NCI-H1105 treated with DMSO at 0.1 percent for 48 hours (cell line): Measurements from ENCODE around the gene PZP.
"Not testable (repeated sequence)": the region's sequence is repeated elsewhere in the genome, so short reads cannot be mapped to it uniquely, and the experiment has no call there.

Experiments used
- DNase-seq: peaks from one replicate; lab custom pipeline; 2025; lab: John Stamatoyannopoulos, UW

Gene PZP

DNA sequence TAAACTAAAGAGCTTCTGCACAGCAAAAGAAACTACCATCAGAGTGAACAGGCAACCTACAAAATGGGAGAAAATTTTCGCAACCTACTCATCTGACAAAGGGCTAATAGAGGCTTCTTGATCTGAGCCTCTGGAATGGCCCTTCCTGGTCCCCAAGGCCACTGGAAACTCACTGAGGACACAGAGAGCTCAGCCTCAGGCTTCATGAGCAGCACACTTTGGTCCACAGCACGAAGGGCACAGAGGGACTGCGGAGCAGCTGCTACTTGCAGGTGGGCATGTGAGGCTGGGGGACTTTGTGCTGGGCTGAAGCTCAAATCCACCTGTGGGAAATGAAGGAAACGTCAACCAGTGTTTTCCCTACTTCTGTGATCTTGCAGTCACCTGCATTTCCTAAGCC, 27.4 kb downstream of the PZP start:
- no peak for DNase-seq

DNA sequence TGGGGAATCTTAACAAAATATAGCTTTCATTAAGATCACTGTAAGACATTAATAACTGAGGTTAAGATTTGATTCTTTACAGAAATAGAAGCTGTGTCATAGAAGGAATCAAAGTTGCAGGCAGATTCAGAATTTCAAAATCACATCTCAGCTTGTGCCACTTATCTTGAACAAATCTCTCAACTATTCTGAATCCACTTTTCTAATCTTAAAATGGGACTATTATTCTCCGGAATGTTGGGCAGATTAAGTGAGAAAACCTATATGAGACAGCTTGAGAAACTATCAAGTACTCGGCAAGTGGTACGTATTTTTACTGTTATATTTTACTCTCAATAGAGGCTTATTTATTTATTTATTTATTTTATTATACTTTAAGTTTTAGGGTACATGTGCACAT, 28.4 kb downstream of the PZP start:
- DNase-seq, result no peak

DNA sequence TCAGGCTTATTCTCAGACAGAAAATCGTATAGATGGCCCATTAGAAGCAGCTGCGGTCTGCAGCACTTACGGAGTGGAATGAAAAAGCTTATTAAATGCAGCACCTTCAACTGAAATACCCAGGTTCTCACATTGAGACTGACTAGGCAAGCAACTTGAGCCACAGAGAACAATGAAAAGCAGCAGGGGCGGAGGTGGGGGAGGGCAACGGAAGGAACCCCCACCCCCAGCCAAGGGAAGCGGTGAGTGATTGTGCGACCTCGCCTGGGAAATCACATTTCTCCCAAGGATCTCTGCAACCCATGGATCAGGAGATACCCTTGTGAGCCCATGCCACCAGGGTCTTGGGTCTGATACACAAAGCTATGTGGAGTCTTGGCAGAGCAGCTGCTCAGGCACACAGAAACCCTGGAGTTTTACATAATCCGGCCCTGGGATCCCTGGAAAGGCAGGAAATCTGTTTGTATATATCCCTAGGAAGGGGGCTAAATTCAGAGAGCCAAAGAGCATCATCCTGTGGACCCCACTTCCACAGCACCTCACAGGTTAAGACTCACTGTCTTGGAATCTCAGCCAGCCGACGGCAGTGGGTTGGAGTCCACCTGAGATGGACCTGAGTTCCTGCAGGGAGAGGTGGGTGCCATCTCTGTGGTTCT, 38.1 kb downstream of the PZP start:
- DNase-seq, result no peak

DNA sequence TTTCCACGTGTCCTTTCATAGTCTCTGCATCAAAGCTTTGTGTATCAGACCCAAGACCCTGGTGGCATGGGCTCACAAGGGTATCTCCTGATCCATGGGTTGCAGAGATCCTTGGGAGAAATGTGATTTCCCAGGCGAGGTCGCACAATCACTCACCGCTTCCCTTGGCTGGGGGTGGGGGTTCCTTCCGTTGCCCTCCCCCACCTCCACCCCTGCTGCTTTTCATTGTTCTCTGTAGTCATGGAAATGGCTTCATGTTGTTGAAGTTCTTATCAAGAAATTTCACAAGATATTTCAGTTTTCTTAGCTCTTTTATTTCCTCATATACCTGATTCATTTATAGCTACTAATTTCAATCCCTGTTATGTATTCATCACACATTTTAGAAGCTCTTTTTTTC, 40.9 kb downstream of the PZP start:
- DNase-seq, result not testable (repeated sequence)

GRCh38 chr12:9163392-9163791, 44.8 kb downstream of the PZP start:
- DNase-seq, result no peak

DNA sequence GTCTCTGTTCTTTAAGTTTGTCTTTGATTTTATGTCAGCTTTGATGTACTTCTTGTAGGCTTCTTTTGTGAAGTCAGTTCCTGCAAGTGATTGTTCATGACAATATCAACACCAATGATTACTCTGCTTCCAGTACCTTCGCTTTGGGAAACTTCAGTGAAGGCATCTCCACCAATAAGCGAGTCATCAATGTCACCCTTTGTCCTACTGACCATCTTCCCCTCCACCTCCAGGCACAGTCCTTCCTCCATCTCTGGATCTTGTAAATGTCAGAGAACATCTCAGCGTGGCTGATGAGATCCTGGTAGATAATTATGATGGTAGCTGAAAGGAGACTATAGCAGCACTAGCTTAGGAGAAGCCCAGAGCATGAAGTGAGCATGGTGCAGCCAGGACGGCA, 52.1 kb downstream of the PZP start:
- no peak for DNase-seq

GRCh38 chr12:9149372-9149771, 58.8 kb downstream of the PZP start:
- DNase-seq, result no peak

- DNase-seq, result no peak
These were observed 59.3 kb downstream of the PZP start for GRCh38 chr12:9148926-9149325.

DNA sequence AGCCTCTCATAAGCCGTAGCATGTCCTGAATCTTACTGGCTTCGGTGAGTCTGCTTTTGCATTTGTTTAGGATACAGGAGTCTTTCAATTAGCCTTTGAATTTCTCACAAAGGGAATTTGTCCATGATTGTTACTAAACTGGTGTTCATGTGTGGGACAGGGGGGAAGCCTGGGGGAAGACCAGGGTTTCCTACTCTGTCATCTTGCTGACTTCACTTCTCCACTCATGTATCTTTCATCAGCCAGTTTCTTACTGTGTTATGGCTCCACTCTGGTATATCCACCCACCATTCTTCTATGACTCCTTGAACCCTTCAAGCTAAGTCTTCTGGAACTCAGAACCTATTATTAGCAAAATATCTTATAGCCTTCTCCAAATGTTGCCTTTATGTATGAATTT, 60.7 kb downstream of the PZP start:
- DNase-seq, result no peak

GRCh38 chr12:9144730-9145106, 63.5 kb downstream of the PZP start:
- no peak for DNase-seq

GRCh38 chr12:9143929-9144729, 64.1 kb downstream of the PZP start:
- DNase-seq, result no peak

DNA sequence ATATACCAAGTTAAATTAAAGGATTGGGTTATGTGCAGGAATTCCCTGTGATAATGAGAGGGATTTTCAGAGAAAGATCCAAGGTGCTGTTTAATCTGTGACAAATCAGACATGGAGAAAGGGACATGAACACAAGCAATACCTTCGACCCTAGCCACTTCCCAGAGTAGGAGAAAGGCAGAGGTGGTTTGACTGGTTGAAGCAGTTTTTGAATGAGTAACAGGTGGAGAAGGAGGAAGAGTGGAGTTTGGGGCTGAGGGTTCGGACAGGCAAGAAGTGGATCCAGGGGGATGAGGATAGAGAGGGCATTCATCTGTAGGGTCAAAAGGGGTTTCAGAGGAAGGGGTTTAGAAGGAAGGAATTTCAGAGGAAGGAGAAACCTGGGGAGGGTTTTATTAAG, 65.1 kb downstream of the PZP start:
- DNase-seq, result no peak

DNA sequence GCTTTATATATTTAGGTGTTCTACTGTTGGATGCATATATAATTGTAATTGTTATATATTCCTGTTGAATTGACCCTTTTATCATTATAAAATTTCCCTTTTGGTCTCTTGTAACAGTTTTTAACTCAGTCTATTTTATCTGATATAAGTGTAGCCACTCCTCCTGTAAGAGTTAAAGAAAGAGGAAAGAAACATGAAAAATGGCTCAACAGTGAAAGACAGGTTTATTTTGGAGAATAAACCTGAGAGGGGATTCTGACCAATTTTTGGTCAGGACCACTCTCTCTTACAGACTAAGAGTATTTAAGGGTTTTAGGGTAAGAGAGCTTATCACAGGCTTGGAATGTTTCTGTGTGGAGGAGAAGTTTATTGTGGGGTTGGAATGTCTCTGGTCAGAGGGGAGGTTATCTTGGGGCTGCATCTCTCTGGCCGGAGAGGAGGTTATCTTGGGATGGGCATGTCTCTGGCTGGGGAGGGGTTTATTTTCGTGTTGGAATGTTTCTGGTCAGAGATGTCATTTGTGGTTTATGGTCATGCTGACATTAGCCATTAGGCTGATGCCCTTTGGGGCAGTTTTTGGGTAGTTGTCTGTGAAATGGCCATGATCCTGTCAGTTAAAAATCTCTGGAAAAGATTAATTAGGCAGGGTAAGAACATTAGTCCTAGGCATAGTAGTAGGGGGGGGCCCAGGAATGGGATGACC, 68.5 kb downstream of the PZP start:
- not testable (repeated sequence) for DNase-seq

GRCh38 chr12:9135903-9136310, 72.3 kb downstream of the PZP start:
- no peak for DNase-seq

- no peak for DNase-seq
These were observed 73.1 kb downstream of the PZP start for GRCh38 chr12:9134981-9135628.

DNA sequence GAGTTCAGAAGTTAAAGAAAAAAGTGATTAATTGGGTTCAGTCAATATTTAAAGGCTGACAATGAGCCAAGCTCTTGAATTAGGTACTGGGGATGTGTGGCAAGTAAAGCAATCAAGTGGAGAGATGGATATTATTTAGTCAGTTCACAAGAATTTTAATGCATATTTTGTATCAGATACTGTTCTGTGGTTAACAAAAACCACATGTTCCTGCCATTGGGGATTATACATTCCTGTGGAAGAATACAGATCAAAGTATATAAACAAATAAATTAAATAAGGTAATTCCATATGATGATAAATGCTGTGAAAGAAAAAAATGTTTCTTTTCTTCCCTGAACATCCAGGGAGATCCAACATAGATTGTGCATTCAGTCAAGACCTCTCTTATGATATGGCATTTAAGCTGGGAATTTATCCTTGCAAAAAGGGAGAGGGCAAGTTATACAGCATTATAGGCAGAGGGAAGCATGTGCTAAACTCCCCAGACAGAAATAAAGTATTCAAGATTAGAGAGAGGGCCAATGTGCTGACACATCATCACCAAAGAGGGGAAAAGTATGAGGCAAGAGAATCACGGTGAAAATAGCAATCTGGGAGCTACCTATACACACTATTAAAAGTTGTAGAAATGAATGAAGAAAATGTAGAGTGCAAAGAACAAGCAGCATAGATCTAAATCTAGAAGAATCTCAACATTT, 74.8 kb downstream of the PZP start:
- DNase-seq, result no peak

GRCh38 chr12:9132008-9132535, 76.1 kb downstream of the PZP start:
- no peak for DNase-seq

GRCh38 chr12:9130244-9130643, 78.0 kb downstream of the PZP start:
- no peak for DNase-seq

DNA sequence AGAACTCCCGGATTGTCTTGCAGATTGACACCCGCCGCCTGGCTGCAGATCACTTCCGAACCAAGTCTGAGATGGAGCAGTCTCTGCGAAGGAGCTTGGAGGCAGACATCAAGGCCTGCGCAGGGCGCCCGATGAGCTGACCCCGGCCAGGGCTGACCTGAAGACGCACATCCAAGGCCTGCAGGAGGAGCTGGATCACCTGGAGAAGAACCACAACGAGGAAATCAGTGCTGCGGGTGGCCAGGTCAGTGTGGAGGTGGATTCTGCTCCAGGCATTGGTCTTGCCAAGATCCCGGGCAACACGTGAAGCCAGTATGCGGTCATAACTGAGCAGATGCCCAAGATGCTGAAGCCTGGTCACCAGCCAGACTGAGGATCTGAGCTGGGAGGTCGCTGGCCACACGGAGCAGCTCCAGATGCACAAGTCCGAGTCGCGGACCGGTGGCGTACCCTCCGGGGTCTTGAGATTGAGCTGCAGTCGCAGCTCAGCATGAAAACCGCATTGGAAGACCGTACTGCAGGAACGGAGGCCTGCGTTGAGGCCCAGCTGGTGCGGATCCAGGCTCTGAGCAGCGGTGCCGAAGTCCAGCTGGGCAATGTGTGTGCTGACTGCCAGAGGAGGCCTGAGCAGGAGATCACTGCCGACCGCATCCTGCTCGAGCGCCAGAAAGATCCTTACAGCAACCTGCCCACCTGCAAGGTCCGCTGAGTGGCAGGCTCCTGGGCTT, 80.1 kb downstream of the PZP start:
- no peak for DNase-seq

GRCh38 chr12:9127484-9127883, 80.7 kb downstream of the PZP start:
- DNase-seq, result no peak

DNA sequence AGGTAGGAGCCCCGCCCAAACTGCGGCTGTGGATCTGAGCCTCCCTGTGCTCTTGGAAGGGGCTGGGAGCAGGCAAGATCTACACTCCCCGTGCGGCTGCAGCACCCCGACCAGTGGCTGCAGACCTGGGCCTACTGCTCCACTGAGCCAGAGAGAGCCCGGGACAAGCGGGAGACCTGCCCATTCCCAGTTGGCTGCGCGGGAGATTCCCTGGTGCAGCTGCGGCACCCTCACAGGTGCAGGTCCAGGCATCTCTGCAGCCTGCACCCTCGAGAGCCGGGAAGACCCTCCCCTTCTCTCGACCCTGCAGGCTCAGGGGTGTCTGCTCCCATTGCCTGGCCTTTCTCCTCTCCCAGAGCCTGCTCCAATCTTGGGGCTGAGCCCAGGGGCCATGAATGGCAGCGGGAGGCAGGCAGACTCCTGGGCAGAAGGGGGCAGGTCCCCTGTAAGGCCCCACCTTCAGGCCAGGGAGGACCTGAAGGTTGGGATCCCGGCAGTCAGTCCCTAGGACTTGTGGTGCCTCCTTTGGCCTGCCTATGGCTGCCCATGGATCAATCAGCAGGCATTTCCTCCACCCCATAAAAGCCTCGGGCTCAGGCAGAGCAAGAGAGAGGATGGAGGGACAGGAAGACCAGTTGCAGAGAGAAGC, 83.7 kb downstream of the PZP start:
- peak; percentile 56 for DNase-seq
